ENCODE measurements around the gene TAF6.
"Not testable (repeated sequence)": the region's sequence is repeated elsewhere in the genome, so short reads cannot be mapped to it uniquely, and the experiment has no call there.

The TAF6 gene

DNA sequence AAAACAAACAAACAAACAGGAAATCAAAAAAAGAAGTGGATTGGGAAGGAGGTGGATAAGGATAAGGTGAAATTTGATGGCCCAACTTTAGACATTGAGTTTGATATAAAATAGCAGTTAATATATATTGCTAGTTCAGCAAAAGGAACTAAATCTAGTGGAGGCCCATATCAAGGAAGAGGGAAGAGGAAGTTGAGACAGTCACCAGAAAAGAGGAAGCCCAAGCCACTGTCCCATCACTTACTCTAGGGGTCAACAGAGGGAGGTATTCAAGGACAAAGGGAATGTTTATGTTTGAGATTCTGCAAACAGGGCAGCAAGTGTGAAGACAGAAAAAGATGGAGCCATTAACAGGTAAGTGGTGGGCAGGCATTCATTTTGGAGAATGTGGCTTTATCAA lies 33.2 kb upstream of the TAF6 start:
- no peak for DNase-seq

GRCh38 chr7:100148559-100149328 lies 29.6 kb upstream of the TAF6 start, which contains the start of gene LAMTOR4:
Gene LAMTOR4 (plus strand): TSS chr7:100148918. CDS start chr7:100148973, 55 bp downstream.
- DNase-seq = peak; percentile 99

- no peak for DNase-seq
These were observed 29.0 kb upstream of the TAF6 start for GRCh38 chr7:100148225-100148558.

DNA sequence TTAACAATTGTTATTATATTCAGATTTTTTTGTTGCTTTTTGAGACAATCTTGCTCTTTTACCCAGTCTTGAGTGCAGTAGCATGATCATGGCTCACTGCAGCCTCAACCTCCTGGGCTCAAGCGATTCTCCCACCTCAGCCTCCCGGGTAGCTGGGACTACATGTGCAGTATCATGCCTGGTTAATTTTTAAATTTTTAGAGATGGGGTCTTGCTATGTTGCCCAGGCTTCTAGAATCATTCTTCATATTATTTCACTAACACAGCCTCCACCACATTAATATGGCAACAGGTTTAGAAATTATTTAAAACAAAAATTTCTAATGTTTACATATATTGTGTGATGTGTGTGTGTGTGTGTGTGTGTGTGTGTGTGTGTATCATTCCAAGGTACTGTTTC lies 28.1 kb upstream of the TAF6 start:
- no peak for DNase-seq

DNA sequence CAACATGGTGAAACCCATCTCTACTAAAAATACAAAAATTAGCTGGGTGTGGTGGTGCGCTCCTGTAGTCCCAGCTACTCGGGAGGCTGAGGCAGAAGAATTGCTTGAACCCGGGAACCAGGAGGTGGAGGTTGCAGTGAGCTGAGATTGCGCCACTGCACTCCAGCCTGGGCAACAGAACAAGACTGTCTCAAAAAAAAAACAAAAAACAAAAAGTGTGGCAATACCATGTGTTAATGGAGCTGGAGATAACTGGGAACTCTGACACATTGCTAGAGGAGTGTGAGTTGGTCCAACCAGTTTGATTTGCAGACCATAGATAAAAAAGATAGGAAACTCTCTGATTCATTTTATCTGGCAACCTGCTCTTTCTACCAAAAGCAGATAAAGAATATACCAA lies 27.2 kb upstream of the TAF6 start:
- not testable (repeated sequence) for DNase-seq

DNA sequence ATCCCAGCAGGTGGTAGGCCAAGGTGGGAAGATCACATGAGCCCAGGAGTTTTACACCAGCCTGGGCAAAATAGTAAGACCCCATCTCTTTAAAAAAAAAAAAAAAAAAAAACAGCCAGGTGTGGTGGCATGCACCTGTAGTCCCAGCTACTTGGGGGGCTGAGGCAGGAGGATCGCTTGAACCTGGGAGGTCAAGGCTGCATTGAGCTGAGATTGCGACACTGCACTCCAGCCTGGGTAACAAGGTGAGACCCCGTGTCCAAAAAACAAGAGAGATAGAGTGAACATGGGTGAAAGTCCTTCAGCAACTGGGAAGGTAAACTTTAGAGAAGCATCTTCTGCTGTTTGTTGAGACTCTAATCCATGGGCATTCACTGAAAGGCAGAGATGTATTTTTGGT lies 23.3 kb upstream of the TAF6 start:
- no peak for DNase-seq

DNA sequence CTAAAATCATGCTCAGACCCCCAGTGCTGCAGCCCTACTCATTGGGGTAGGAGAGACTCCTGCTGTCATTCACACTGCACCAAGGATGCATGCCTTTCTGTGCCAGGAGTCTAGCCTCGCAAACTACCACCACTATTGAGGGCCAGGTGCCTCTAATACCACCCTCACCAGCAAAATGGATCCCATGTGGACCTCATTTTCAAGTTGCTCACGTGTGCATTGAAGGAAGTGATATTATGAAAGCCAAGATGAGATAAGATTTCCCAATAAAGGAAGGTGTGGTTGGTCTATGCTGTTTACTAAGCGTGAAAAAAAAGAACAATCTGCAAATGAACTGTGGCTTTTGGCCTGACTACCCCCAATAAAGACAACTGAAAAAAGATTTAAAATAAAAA lies 22.4 kb upstream of the TAF6 start:
- DNase-seq = no peak

DNA sequence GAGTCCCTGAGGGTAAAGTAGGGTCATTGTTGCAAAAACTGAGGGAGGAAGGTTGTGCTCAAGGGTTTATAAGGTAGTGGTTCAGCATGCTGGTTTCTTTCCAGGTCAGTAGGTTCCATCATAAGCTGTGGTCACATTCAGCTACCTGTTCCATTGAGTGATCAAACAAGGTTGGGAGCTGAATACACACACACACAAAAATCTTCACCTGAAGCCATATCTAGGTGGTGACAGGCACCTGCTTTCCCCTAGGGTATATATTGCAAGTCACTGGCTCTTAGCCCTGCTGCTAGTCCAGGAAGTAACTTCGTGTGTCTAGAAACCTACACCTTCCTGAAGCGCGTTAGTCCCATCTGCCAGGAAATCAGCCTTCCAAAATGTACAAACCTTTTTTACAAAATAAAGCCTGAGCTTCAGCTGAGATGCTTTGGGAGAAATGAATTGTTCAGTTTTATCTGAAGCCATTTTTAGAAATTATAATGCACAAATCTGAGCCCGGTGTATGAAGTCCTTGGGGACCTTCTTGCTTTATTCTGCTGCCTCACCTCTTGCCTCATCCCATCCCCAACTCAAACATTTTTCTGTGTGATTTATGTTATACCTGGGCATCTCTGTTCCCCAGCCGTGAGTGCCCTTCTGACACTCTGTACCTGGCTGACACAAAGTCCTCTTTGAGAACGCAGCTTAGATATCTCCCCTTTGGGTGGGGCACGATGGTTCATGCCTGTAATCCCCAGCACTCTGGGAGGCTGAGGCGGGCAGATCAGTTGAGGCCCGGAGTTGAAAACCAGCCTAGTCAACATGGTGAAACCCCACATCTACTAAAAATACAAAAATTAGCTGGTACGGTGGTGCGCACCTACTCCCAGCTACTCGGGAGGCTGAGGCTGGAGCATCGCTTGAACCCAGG lies 18.9 kb upstream of the TAF6 start:
- no peak for DNase-seq

GRCh38 chr7:100132697-100133151 lies 13.6 kb upstream of the TAF6 start:
- DNase-seq = peak; percentile 11

DNA sequence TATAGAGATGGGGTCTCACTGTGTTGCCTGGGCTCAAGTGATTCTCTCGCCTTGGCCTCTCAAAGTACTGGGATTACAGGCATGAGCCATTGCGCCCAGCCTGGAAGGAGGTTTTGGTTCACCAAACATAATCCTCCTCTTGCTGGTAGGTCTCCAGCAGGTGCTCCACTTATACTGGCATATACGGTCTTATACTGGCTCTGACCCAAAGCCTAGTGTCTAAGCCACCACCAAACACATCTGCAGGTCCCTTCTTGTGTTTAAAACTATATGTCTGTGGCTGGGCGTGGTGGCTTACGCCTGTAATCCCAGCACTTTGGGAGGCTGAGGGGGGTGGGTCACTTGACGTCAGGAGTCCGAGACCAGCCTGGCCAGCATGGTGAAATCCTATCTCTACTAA lies 13.0 kb upstream of the TAF6 start:
- no peak for DNase-seq

GRCh38 chr7:100130608-100131453 lies 11.7 kb upstream of the TAF6 start:
- peak; percentile 60 for DNase-seq

GRCh38 chr7:100130220-100130607 lies 11.1 kb upstream of the TAF6 start:
- not testable (repeated sequence) for DNase-seq

DNA sequence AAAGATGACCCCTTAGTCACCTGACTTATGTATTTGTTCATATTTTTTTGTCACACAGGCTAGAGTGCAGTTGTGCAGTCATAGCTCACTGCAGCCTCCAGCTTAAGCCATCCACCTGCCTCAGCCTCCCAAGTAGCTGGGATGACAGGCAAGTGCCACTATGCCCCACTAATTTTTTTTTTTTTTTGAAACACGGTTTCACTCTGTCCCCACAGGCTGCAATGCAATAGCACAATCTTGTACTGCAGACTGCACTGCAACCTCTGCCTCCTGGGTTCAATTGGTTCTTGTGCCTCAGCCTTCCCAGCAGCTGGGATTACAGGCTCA lies 9.4 kb upstream of the TAF6 start:
- no peak for DNase-seq

DNA sequence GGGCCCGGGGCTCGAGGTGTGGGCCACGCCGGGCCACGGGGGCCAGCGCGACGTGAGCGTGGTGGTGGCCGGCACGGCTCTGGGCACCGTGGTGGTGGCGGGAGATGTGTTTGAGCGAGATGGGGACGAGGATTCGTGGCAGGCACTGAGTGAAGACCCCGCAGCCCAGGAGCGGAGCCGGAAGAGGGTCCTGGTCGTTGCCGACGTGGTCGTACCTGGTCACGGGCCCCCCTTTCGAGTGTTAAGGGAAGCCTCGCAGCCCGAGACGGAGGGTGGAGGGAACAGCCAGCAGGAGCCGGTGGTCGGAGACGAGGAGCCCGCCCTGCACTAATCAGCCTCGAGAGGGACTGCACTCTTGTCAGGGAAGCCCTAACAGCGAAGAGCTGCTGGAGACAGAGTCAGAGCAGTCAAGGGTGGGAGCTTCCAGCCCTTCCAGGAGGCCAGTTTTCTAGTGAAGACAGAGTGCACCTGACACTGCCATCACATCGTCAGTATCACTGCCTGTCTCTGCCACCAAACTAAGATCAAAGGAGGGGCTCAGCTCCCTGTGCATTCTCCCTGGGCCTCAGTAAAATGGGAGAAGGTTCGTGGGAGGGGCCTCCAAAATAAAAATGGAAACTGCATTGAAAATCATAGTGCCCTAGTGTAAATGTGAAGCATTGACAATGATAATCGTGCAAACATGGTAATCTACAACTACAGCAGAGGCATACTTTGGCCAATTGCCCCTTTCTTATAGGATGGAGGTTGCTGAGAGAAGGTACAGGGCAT lies 8.9 kb upstream of the TAF6 start:
- peak; percentile 62 for DNase-seq

- DNase-seq = peak; percentile 93
These were observed 8.0 kb upstream of the TAF6 start, which contains the start of gene MBLAC1 for GRCh38 chr7:100126931-100127865. Gene MBLAC1 (plus strand): TSS chr7:100126967. CDS start chr7:100127396, 429 bp downstream.

GRCh38 chr7:100126239-100126930 lies 7.2 kb upstream of the TAF6 start:
- no peak for DNase-seq

- DNase-seq = no peak
These were observed 5.4 kb upstream of the TAF6 start for GRCh38 chr7:100124301-100125230.

- no peak for DNase-seq
These were observed 3.4 kb upstream of the TAF6 start for GRCh38 chr7:100122568-100122967.

DNA sequence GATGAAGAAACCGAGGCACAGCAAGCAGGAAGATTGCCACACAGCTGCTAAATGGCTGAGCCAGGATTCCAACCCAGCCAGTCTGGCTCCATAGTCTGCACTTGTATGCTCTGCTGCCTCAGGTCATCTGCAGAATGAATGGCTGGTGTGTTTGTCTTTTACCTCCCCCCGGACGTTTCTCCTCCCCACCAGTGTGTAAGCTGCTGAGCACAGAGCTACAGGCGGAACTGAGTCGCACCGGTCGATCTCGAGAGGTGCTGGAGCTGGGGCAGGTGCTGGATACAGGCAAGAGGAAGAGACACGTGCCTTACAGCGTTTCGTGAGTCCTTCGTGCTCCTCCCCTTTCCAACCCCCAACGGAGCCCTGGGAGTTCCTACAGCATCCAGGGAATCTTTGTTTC lies 2.9 kb upstream of the TAF6 start:
- peak; percentile 43 for DNase-seq

DNA sequence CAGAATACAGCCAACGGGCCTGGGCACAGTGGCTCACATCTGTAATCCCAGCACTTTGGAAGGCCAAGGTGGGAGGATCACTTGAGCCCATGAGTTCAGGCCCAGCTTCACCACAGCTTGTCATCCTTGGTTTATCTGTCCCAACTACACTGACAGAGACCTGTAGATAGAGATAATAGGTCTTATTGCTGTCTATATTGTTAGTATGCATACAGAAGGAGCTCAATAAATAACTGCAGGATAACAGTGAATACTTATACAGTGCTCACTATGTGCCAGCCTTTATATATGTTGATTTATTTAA lies 1.5 kb upstream of the TAF6 start:
- no peak for DNase-seq
